ENCODE data around the gene REC114.
"Not testable (repeated sequence)": the region's sequence is repeated elsewhere in the genome, so short reads cannot be mapped to it uniquely, and the experiment has no call there.

The REC114 gene

DNA sequence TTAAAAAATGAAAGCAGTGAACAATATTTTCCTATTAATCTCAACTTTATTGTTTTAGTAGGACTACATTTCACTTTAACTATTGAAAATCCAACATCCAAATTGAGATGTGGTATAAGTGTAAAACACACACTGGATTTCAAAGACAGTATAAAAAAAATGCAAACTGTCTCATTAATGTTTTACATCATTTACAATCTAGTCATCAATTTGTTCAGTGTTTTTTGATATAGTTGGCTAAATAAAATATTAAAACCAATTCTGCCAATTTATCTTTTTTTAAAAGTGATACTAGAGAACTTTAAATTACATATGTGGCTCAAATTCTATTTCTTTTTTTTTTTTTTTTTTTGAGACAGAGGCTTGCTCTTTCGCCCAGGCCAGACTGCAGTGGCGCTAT lies 95.2 kb downstream of the REC114 start:
- no peak for DNase-seq

DNA sequence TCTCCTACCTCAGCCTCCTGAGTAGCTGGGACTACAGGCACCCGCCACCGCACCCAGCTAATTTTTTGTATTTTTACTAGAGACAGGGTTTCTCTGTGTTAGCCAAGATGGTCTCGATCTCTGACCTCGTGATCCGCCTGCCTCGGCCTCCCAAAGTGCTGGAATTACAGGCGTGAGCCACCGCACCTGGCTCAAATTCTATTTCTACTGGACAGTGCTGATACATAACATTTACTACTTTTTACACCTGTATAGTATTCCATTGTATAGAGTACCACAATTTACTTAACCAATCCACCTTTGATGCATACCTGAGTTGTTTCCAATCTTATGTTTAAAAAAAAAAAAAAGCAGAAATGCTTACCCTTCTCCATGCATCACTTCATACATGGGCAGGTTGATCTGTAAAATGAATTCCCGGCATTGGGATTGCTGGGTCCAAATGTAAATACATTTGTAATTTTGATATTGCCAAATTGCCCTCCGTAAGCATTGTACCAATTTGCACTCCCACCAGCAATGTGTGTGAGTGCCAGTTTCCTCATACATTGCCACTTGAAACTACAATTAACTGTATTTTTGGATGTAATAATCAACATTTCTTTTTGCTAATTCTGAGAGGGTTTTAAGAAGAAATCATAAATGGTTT lies 95.7 kb downstream of the REC114 start:
- DNase-seq = no peak

DNA sequence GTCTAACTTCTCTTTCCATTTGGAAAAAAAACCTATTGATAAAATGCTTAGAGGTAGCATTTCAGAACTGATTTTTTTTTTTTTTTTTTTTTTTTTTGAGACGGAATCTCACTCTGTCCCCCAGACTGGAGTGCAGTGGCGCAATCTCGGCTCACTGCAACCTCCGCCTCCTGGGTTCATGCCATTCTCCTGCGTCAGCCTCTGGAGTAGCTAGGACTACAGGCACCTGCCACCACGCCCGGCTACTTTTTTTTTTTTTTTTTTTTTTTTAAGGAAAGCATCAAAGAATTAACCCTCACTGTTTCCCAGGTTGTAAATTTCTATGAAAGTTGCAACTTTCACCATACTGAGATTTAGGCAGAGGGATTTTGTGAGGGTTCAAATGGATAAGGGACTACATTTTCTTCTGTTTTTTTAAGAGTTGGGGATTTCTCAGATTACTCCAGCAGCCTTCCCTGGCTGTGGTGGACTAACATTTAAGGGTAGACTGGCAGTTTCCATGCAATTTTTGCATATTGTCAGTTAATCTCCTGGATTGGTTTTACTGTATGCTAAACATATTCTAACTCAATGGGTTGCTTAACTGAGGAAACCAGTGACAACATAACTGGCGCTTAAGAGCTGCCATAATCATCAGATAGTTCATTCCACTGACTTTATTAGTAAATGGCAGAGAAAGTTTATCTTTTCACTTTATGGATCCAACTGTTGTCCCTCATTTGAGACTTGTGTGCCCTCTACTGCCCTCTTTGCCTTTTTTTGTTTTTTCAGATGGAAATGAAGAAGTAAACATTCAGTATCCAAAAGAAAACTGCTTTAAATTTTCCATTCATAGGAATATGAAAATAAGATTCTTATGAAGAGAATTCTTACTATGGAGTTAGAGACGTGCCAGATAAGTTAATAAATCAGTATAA lies 96.5 kb downstream of the REC114 start:
- DNase-seq = no peak

DNA sequence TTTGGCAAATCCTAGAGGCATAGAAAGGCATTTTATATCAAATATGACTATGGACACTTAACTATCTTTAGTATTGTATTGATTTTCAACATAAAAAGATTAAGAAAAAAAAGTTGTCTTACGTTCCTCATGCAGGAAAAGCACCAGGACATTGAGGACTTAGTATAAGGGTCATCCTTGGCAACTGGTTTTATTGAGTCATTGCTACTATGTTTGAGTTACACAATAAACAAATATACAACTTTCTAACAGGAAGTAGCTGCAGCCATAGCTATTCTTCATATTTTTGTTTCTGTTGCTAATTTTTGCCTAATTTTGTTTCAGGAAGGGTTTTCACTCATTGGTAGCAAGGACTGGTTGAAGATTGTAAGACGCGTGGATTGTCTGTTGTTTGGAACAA lies 97.2 kb downstream of the REC114 start:
- no peak for DNase-seq

DNA sequence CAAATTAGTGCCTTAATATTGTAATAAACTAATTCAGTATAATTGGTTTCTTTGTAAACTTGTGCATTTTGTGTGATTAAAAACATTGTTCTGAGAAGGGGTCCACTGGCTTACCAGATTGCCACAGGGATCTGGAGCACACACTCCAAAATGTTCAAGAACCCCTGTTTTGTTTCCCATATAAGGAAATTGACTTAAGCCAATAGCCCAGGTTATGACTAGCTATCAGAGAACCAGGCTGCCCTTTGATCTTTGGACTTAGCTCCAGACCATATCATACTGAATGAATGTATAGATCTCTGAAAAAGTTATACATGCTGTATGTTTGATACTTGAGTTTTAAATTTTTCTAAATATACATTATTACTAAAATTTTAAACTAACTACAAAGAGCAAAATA lies 98.5 kb downstream of the REC114 start:
- no peak for DNase-seq

DNA sequence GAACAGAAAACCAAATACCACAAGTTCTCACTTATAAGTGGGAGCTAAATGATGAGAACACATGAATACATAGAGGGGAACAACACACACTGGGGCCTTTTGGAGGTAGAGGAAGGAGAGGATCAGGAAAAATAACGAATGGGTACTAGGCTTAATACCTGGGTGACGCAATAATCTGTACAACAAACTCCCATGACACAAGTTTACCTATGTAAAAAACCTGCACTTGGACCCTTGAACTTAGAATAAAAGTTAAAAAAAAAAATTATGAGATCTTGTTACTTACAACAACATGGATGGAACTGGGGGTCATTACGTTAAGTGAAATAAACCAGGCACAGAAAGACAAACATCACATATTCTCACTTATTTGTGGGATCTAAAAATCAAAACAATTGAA lies 106.0 kb downstream of the REC114 start:
- not testable (repeated sequence) for DNase-seq

DNA sequence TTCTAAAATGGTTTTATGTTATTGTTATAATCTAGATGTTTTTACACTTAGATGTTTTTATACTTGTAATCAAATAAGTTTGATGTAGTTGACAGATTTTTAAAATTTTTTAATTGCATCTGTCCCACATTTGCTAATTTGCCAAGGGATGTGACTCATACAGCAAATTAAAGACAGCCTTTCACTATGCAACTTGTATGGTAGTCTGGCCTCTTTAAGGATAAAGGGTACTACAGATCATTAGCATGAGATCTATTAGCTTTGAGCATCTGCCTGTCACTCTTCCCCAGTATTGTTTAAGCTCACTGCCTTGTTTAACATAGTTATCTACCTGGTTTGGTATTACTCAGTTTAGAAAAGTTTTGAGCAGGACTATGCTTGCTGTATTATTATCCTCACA lies 107.2 kb downstream of the REC114 start:
- no peak for DNase-seq

DNA sequence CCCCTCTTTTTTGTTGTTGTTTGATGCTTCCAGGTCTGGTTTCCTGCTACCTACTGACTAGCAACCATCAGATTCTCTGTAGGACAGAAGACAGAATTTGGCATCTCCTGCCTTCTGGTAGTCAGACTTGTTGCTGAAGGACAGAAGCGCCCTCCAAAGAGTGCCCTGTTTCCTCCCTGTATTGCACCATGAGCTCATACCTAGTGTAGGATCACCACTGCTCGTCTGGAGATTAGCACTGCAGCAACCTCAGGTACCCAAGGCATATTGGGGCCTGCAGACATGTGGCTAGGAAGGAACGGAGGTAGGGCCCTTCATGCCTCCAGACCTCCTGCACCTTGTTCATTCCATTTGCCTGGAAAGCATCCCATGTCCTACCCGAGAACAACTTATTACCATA lies 112.1 kb downstream of the REC114 start:
- no peak for DNase-seq

DNA sequence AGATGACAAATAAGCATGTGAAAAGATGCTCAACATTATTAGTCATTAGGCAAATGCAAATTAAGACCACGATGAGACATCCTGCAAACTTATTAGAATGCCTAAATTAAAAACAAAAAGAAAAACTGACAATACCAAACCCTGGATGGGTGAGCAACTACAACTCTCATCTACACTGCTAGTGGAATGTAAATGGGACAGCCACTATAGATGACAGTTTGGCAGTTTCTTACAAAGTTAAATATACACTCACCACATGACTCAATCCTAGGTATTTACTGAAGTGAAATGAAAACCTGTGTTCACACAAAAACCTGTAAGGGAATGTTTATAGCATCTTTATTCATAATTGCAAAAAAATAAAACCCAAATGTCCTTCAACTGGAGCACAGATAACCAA lies 115.6 kb downstream of the REC114 start:
- DNase-seq = no peak

DNA sequence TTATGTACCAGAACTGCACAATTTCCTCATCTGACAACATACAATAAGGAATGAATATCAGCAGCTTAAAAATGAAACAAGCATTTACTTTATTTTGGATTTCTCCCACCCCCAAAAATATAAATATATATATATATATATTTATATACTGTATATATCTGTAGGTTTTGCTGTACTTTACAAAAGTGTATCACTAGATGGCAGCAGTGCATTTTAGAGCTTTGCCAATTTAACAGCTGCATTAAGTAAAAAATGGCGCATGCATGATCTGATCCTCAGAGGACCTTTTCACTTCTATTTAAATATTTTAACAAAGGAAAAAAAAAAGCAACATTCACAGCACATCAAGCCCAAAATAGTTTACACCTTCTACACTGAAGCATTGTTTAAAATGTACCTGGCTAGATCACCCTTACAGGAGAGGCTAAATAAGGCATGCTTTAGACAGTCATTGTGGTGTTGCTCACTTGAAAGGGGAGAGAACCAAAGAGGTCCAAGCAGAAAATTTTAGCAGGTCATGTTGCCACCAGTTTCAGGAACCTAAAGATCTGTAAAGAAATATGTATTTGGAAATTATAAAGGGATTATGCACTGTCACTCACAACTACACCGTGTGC lies 117.6 kb downstream of the REC114 start:
- DNase-seq = peak; percentile 71

DNA sequence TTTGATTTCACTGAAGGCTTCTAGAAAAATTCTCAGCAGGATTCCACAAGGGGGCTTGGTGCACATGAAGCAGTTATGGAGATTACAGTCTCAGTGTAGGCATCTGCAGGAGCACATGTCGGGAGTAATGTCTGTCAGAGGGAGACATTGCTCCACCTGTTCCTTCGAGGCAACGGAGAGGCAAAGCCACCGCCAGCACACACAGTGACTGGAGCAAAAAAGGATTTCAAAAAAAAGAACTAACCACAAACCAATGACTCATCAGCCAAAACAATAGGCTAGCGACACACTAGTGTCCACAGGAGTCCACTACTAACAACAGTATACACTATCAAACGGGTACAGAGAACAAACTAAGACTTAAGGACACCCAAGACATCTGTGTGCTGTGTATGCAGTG lies 121.3 kb downstream of the REC114 start:
- DNase-seq = no peak

DNA sequence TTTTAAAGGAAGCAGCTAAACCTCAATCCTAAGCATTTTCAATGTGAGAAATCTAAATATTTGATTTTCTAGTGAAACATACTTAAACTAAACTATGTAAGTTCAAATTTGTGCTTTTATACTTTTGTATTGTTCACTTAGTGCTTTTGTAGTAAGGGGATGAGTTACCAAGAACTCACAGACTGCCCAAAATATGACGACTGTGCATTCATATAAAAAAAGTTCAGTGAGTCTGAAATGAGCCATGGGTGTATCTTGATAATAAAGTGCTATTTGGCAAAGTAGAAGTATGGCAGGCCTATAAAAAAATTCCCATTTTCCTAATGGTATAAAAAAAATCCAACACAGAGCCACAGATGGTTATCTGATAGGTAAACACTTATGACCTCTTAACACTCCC lies 124.1 kb downstream of the REC114 start:
- DNase-seq = no peak

DNA sequence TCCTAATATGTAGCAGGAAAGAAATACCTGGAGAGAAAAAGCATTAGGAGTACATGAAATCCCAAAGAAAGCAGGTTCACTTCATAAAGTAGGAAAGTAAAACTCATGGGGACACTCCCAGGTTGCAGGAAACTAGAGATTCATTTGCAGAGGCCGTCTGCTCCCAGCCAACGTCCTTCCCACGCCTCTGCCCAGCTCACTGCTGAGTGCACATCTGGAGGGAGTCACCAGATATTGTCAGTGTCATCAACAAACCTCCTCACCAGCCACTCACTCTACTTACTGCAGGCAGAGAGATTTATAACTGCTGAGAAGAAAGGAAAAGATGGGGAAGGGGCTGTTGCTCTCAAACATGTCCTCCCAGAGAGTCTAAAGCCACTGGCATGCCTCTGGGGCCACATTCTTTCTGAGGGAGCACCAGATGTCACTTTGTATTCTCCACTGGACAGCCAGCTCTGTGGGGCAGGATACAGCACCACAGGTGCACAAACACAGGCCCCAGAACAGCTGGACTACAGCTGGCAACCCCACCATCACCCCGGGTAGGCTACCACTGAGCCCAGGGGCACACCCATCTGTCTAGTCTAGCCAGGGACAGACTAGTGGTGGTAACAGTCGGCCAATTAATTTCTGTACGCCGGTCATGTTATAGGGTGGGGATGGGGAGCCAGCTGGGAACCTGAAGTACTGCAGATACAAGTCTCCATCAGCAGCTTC lies 125.8 kb downstream of the REC114 start:
- no peak for DNase-seq

DNA sequence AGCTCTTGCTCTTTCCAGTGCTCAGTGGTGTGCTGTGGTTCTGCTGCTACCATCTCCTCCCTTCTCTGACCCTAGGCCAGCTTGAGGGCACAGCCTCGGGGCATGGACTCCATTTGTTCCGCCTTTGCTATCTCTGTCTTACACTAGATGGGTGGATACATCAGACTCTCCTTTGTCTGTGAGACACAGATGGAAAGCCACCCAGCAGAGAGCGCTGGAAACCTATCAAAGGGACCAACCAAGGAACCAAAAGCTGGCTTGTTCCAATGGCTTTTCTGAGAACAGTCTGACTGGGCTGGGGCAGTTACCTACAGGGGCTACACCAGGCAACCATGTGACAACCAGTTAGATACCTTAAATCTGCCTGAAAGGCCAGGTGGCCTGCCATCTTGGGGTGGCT lies 126.4 kb downstream of the REC114 start:
- DNase-seq = no peak

DNA sequence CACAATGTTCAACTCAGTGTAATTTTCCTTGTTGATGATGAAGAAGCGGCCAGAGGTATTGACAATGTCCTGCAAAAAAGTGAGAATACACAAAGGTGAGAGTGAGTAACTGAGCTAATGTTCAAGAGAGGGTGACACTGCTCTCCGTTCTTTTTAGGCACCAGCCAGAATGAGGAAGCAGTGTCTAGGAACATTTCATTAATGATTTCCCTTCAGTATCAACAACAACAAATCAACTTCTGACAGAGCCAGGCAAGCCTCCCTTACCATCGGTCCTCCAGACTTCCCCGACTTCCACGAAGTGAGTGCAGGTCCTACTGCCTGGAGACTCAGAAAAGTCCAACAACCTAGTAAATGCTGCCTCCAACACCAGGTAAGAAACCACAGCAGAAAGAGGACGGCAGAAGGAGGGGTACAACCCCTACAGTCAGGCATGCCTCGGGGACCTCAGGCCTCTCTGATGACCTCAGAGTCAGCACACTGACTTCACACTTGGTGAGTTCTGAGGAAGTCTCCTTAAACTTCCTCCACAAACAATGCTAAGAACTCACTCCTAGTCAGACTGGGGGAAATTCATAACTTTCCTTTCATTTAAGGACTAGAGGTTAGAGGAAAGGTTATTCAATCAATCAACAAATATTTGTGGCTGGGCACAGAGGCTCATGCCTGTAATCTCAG lies 127.5 kb downstream of the REC114 start:
- DNase-seq = no peak

DNA sequence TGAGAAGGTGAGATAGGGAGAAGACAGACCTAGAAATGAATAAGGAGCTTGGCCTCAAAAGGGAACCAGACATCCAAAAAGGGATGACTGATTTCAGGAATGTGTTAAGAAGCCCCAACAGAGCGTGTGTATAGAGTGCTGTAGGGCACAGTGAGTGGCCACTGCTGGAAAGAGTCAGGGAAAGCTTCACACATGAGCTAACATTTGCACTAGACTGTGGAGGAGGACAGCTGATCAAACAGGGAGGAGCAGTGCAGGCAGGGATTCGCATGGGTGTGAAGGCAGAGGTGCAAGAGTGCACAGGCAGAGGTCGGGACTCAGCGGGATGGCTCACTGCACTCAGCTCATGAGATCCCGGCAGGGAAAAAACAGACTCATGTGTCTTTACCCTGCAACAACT lies 128.4 kb downstream of the REC114 start:
- no peak for DNase-seq

DNA sequence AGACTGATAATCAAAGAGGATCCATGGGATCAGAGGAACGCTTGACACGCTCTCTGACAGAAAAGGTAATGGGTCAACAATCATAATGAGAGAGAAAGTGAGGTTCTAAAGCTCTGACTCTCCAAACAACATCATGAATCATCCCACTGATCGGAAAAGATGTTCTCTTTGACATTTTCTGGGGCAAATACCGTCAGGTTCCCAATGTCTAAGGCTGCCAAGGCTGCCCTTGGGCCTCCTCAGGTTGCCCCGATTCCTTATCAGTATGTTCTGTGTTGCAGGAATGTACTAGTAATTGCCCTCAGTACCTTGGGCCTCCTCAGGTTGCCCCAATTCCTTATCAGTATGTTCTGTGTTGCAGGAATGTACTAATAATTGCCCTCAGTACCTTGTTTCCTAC lies 129.3 kb downstream of the REC114 start:
- DNase-seq = no peak

DNA sequence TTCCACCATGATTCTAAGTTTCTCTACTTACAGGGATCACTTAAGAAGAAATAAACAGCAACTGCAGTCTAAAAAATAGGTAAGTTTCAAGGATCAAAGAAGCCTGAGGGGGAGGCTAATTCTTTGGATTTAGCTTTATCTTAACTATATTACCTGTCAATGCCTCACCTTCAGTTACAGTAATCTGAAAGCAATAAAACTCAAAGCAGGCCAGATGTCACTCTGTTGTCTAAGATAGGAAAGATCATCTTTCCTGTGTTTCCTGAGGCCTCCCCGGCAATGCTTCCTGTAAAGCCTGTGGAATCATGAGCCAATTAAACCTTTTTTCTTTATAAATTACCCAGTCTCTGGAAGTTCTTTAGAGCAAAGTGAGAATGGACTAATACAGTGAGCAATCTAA lies 130.1 kb downstream of the REC114 start:
- no peak for DNase-seq

DNA sequence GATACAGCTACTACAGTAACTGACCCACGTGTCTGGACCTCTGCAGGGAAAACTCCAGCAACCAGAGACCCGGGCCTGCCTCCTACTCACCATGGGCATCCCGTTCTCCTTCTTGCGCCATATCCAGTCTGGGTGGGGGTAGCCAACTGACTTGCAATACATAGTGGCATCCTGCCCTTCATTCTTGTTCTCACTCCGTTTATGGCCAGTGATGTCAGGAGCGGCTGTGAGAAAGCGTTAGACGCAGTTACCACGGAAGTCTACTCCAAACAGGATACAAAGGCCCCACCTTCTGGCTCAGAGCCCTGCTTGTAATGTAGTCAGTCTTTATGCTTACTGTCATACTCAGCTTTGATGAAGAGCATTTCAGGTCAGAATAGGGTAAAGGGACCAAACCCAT lies 130.6 kb downstream of the REC114 start:
- DNase-seq = no peak

DNA sequence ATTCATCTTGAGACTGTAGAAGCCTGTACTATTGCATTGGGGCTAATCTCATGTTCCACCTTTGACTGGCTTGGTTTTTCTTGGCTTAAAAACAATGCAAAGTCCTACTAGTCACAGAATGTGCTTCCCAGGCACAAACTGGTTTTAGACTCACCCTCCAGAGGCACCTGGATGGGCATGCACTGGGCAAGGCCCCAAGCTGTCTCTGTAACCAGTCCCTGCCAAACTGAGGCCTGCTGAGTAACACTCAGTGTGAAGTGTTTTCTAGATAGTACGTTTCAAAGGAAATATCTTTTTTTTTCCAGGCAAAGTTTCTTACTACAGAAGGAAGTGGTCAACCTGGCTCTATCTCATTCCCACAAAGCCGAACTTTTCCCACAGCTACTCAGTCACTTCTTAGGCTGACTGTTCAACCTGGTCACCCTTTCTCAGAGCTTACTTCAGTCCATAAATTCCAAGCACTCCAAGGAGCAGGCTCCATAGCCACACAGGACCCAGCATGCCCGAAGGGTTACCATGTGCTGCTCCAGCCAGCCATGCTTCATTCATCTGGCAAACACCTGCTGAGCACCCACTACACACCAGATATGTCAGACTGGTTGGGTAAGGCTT lies 132.8 kb downstream of the REC114 start:
- DNase-seq = no peak

DNA sequence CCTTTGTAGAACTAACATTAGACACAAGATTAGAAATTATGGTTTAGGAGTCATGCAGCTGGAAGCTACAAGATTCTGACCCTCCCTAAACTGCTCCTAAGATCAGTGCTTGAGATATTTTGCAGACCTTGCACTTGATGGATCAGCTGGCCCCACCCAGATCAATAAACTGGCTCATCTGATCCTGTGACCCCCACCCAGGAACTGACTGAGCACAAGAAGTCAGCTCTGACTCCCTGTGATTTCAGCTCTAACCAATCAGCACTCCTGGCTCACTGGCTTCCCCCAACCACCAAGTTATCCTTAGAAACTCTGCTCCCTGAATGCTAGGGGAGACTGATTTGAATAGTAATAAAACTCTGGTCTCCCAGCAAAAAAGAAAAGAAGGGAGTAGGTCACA lies 134.6 kb downstream of the REC114 start:
- not testable (repeated sequence) for DNase-seq

DNA sequence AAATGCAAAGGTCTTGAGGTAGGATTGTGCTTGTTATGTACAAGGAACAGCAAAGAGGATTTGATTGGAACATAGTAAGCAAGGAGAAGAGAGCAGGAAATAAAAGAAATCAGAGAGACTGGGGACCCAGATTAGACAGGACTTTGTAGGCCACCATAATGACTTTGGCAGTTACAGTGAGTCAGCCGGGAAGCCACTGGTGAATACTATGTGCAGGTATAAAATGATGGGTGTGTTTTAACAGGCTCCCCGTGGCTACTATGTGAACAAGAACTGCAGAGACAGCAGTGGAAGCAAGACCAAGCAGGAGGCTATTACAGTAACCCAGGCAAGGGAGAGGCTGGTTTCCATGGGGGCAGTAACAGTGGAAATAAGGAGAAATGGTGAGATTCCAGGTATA lies 135.1 kb downstream of the REC114 start:
- DNase-seq = no peak

Data from midbrain (tissue), 1 donor.